Measurements from ENCODE around the gene WDR70. TPM values are rescaled to one million over a fixed set of nuclear protein-coding genes. Genes with fewer than 3 reads are reported as not detected.
"Not testable (repeated sequence)": the region's sequence is repeated elsewhere in the genome, so short reads cannot be mapped to it uniquely, and the experiment has no call there.

Gene WDR70
- total RNA-seq, 1 experiment from 2014 or later: 78.2 TPM

DNA sequence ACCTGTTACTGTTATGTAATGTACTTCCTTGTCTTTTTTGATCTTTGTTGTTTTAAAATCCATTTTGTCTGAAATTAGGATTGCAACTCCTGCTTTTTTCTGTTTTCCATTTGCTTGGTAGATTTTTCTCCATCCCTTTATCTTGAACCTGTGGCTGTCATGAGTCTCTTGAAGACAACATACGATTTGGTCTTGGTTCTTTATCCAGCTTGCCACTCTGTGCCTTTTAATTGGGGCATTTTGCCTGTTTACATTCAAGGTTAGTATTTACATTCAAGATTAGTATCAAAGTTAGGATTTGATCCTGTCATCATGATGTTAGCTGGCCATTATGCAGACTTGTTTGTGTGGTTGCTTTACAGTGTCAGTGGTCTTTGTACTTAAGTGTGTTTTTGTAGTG lies 304.0 kb downstream of the WDR70 start:
- peaks cover 6% of the 10 kb centered on the region; the same call in 1 of the 2 replicates for H3K9me3 ChIP-seq (ENCODE audit: insufficient read depth, low read depth)
- TF ChIP-seq EZH2 (IDR thresholded peaks at IDR 0.05; ENCODE audit: low read depth) (no peak), CTCF (conservative IDR thresholded peaks at IDR 0.05) (no peak)
- no peaks in the 10 kb centered on the region for H3K9me2 ChIP-seq (ENCODE audit: insufficient read depth)
- H3K4me2 ChIP-seq: no peak overlapping the region
- H3K27me3 ChIP-seq (ENCODE audit: insufficient read depth, low read depth): no peaks in the 10 kb centered on the region
- ChIA-PET POLR2A (ENCODE audit: unreplicated experiment) (no interaction called here), CTCF (no interaction called here)
- no TSS peak for BruUV-seq (replicated peaks)
- H3F3A ChIP-seq (ENCODE audit: insufficient read depth, low read depth): no peaks in the 10 kb centered on the region
- H3K36me3 ChIP-seq (ENCODE audit: low read depth): no peaks in the 10 kb centered on the region
- no peaks in the 10 kb centered on the region for H3K79me2 ChIP-seq (ENCODE audit: low read depth)
- no peak overlapping the region for H3K4me3 ChIP-seq
- H4K20me1 ChIP-seq (ENCODE audit: insufficient read depth): no peaks in the 10 kb centered on the region; the same call in 1 of the 2 replicates
- H3K27ac ChIP-seq: no peak overlapping the region
- intact Hi-C loops (cut with micrococcal nuclease; ENCODE audit: unreplicated experiment): no loop called here
- DNase-seq: no peak
- H2AFZ ChIP-seq: no peak overlapping the region
- no peaks in the 10 kb centered on the region for H3K4me1 ChIP-seq (replicated peaks; ENCODE audit: insufficient read depth)

DNA sequence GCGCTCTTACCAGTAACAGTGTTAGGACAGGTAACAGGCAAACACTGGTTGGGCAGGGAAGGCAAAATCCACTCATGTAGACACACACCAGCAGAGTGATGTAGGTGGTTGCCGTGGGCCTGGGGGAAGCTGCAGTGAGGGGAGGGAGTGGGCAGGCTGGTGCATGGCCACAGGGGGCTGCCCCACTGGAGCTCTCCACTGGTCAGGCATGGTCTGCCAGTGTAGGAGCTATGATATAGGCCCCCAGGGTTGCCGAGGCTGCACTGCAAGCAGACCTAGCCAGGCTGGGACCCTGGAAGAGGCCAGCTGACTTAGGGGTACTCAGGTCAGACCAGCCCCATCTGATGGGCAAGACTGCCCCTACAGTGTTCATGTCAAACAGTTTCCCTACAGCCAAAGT lies 306.1 kb downstream of the WDR70 start:
- H3K27ac ChIP-seq: no peak overlapping the region
- H3K4me3 ChIP-seq: no peak overlapping the region
- H3K36me3 ChIP-seq (ENCODE audit: low read depth): no peaks in the 10 kb centered on the region
- no peak for DNase-seq
- no peaks in the 10 kb centered on the region for H3K9me2 ChIP-seq (ENCODE audit: insufficient read depth)
- CTCF ChIA-PET: no interaction called here
- POLR2A ChIA-PET (ENCODE audit: unreplicated experiment): interaction anchor here (0.6 kb wide), 1 partner anchor 262 kb away, joined by 23 read pairs; no protein-coding TSS in a partner anchor
- no peaks in the 10 kb centered on the region for H3K79me2 ChIP-seq (ENCODE audit: low read depth)
- H2AFZ ChIP-seq: no peak overlapping the region
- intact Hi-C loops (cut with micrococcal nuclease; ENCODE audit: unreplicated experiment): no loop called here
- no peaks in the 10 kb centered on the region; the same call in 1 of the 2 replicates for H4K20me1 ChIP-seq (ENCODE audit: insufficient read depth)
- no peak overlapping the region for H3K4me2 ChIP-seq
- H3K27me3 ChIP-seq (ENCODE audit: insufficient read depth, low read depth): no peaks in the 10 kb centered on the region
- no TSS peak for BruUV-seq (replicated peaks)
- H3F3A ChIP-seq (ENCODE audit: insufficient read depth, low read depth): no peaks in the 10 kb centered on the region
- no peaks in the 10 kb centered on the region for H3K4me1 ChIP-seq (replicated peaks; ENCODE audit: insufficient read depth)
- TF ChIP-seq CTCF (conservative IDR thresholded peaks at IDR 0.05): no peak
- TF ChIP-seq EZH2 (IDR thresholded peaks at IDR 0.05; ENCODE audit: low read depth): no peak
- peaks cover 6% of the 10 kb centered on the region; the same call in 1 of the 2 replicates for H3K9me3 ChIP-seq (ENCODE audit: insufficient read depth, low read depth)

GRCh38 chr5:37685816-37686215 lies 306.7 kb downstream of the WDR70 start:
- Histone ChIP-seq H3K36me3 (ENCODE audit: low read depth) (no peaks in the 10 kb centered on the region), H3K27me3 (ENCODE audit: insufficient read depth, low read depth) (no peaks in the 10 kb centered on the region), H3K27ac (no peak overlapping the region), H3F3A (ENCODE audit: insufficient read depth, low read depth) (no peaks in the 10 kb centered on the region), H3K79me2 (ENCODE audit: low read depth) (no peaks in the 10 kb centered on the region), H3K9me3 (ENCODE audit: insufficient read depth, low read depth) (peaks cover 6% of the 10 kb centered on the region; the same call in 1 of the 2 replicates), H3K4me2 (no peak overlapping the region), H3K4me3 (no peak overlapping the region), H2AFZ (no peak overlapping the region), H3K4me1 (replicated peaks; ENCODE audit: insufficient read depth) (no peaks in the 10 kb centered on the region), H4K20me1 (ENCODE audit: insufficient read depth) (no peaks in the 10 kb centered on the region; the same call in 1 of the 2 replicates), H3K9me2 (ENCODE audit: insufficient read depth) (no peaks in the 10 kb centered on the region)
- BruUV-seq (replicated peaks): no TSS peak
- intact Hi-C loops (cut with micrococcal nuclease; ENCODE audit: unreplicated experiment): no loop called here
- no peak for DNase-seq
- ChIA-PET POLR2A (ENCODE audit: unreplicated experiment) (interaction anchor here (0.6 kb wide), 1 partner anchor 262 kb away, joined by 23 read pairs; no protein-coding TSS in a partner anchor), CTCF (no interaction called here)
- TF ChIP-seq EZH2 (IDR thresholded peaks at IDR 0.05; ENCODE audit: low read depth) (no peak), CTCF (conservative IDR thresholded peaks at IDR 0.05) (no peak)

DNA sequence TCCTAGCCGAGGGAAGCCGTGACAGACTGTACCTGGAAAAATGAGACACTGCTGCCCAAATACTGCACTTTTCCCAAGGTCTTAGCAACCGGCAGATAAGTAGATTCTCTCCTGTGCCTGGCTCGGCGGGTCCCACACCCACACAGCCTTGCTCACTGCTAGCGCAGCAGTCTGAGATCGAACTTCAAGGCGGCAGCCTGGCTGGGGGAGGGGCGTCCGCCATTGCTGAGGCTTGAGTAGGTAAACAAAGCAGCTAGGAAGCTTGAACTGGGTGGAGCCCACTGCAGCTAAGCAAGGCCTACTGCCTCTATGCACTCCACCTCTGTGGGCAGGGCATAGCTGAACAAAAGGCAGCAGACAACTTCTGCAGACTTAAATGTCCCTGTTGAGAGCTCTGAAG lies 309.8 kb downstream of the WDR70 start:
- H3K4me2 ChIP-seq; BruUV-seq (replicated peaks); H3F3A ChIP-seq (ENCODE audit: insufficient read depth, low read depth); H3K9me3 ChIP-seq (ENCODE audit: insufficient read depth, low read depth); H3K4me3 ChIP-seq; H4K20me1 ChIP-seq (ENCODE audit: insufficient read depth); H3K36me3 ChIP-seq (ENCODE audit: low read depth); H3K9me2 ChIP-seq (ENCODE audit: insufficient read depth); intact Hi-C loops (cut with micrococcal nuclease; ENCODE audit: unreplicated experiment); H2AFZ ChIP-seq; H3K79me2 ChIP-seq (ENCODE audit: low read depth); H3K4me1 ChIP-seq (replicated peaks; ENCODE audit: insufficient read depth); H3K27ac ChIP-seq; H3K27me3 ChIP-seq (ENCODE audit: insufficient read depth, low read depth); DNase-seq; POLR2A ChIA-PET (ENCODE audit: unreplicated experiment); CTCF ChIA-PET: not testable (repeated sequence)

- H3K79me2 ChIP-seq (ENCODE audit: low read depth); DNase-seq; H4K20me1 ChIP-seq (ENCODE audit: insufficient read depth); H3K27ac ChIP-seq; H3K9me2 ChIP-seq (ENCODE audit: insufficient read depth); POLR2A ChIA-PET (ENCODE audit: unreplicated experiment); H3K27me3 ChIP-seq (ENCODE audit: insufficient read depth, low read depth); H2AFZ ChIP-seq; H3K36me3 ChIP-seq (ENCODE audit: low read depth); intact Hi-C loops (cut with micrococcal nuclease; ENCODE audit: unreplicated experiment); H3K4me2 ChIP-seq; H3K4me3 ChIP-seq; CTCF ChIA-PET; BruUV-seq (replicated peaks); H3K9me3 ChIP-seq (ENCODE audit: insufficient read depth, low read depth): not testable (repeated sequence)
- Histone ChIP-seq H3F3A (ENCODE audit: insufficient read depth, low read depth) (peaks cover 27% of the 10 kb centered on the region), H3K4me1 (replicated peaks; ENCODE audit: insufficient read depth) (peaks cover 28% of the 10 kb centered on the region)
Observed at GRCh38 chr5:37694333-37694732, 315.2 kb downstream of the WDR70 start.

Data from PC-9 (cell line).